Urothelium cell line (cell line): Measurements from ENCODE around the gene FBLN7.
"Not testable (repeated sequence)": the region's sequence is repeated elsewhere in the genome, so short reads cannot be mapped to it uniquely, and the experiment has no call there.

Experiments
- DNase-seq: peaks from one replicate; pipeline ENCODE4 v3.0.0; 2011; ENCODE audit warnings: low spot score, mixed read lengths
- FAIRE-seq: peaks from 2 replicates; lab custom pipeline; 2011; peaks lifted over from hg19 to GRCh38; lab: Jason Lieb, UNC

Gene FBLN7

DNA sequence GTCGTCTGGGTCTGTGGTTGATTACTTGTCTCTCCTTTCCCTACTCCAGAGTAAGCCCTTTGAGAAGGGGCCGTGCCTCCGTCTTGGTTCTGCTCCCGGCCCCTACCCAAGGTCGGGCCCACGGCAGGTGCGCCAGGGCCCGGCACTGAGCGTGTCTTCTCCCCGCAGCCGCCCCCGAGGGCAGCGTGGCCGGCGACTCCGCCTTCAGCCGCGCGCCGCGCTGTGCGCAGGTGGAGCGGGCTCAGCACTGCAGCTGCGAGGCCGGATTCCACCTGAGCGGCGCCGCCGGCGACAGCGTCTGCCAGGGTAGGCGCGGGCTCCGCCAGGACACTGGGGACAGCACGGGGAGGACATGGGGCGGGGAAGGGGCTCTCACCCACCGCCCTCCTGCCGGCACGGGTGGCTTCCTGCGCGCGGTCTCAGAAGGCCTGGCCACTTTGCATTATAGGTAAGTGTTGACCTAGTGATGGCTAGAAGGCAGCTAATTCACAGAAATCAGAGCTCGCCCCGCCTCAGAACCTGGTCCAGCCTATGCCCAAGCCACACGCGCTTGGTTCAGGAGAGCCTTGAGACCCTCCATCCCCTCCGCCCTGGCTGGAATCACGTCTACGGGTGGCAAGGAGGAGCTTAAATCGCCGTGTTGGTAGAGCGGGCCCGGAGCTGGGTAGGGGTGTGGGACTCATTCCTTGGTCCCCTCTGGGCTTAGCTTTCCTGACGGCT is 43.5 kb downstream of the FBLN7 start:
- DNase-seq: no peak
- FAIRE-seq: no peak

DNA sequence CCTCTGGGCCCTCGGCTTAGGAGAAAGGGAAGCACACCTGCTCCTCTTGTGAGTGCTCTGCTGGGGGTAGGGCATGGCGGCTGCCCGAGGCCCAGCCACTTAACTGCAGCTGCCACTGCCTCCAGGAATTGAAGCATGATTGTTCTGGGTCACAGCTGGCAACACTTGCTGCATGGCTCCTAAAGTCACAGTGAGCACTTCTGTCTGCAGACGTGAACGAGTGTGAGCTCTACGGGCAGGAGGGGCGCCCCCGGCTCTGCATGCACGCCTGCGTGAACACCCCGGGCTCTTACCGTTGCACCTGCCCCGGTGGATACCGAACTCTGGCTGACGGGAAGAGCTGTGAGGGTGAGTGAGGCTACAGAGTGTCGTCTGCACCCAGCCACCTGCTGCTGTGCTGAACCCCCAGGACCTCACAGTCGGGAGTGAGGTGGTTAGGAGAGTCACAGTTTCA is 44.4 kb downstream of the FBLN7 start:
- no peak for FAIRE-seq

DNA sequence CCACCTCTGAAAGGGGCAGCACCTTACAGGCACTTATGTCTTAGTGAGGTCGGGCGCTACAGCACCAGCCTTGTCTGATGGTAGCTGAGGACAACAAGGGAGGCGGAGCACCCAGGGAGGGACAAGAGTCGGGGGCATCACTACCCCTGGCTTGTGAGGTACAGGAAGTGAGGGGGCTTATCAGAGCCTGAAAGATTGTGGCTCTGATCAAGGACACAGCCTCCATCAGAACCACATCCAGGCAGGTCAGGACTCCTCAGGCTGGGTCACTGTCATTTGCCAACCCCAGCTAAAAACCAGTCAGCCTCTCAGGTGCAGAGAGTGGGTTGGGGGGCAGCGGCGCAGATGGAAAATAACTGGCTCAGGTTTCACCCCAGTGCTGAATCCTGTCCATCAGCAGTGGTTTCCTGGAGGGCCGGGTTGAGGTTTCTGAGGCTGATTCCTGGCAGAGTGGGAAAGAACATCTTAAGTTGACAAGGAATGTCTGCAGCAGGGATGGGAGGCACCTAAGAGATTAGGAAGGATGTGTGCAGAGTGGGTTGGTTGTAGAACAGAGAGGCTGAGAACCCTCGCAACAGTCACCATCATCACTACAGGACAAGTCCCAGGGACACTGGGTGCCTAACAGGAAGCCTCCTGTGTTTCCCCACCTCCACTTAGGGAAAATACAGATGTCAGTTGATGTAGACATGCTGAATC is 45.3 kb downstream of the FBLN7 start:
- no peak for FAIRE-seq
- no peak for DNase-seq

More for the DNA sequence above, 44.4 kb downstream of the FBLN7 start:
- no peak for DNase-seq

DNA sequence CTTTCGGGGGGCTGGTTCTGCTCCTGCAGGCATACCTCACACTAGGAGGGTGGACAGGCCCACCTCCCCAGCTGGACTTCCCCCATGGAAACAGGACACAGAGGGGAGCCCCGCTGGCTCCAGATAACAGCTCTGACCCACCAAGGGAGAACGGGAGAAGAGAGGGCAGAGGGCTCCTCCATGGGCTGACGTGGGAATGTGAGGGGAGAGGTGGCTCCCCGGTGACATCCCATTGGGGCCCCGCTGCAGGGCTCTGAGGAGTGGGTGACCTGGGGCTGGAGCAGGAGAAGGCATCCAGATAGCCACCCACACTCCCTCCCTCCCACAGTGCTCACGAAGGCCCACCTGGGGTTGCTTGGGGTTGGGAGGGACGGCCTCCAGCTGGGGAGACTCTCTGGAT is 45.9 kb downstream of the FBLN7 start:
- no peak for DNase-seq
- FAIRE-seq: no peak

DNA sequence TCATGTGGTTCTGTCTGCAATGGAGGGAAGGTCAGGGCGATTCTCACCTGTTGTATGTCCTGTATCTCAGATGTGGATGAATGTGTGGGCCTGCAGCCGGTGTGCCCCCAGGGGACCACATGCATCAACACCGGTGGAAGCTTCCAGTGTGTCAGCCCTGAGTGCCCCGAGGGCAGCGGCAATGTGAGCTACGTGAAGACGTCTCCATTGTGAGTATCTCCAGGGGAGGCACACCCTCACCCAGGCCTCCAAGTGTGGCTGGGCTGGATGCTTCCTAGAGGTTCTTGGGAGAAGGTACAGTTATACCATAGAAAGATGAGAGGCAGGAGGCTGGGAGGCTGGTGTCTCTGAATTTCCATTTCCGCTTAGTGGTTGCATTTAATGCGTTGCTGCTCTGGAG is 46.9 kb downstream of the FBLN7 start:
- peak; percentile 35 for FAIRE-seq
- no peak for DNase-seq

DNA sequence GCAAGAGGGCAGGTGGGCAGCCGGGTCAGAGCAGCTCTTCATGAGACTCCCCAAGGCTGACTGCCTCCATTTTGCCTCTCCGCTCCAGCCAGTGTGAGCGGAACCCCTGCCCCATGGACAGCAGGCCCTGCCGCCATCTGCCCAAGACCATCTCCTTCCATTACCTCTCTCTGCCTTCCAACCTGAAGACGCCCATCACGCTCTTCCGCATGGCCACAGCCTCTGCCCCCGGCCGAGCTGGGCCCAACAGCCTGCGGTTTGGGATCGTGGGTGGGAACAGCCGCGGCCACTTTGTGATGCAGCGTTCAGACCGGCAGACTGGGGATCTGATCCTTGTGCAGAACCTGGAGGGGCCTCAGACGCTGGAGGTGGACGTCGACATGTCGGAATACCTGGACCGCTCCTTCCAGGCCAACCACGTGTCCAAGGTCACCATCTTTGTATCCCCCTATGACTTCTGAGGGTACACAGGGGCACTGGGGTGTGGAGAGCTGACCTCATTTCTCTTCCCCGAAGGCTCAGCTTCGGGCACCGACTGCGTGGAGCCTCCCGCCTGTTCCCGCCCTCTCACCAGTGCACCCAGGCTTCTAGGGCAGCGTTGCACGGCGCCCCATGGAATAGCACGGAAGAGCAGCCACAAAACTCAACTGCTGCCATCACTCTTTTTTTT is 49.0 kb downstream of the FBLN7 start:
- DNase-seq (no peak), FAIRE-seq (no peak)

DNA sequence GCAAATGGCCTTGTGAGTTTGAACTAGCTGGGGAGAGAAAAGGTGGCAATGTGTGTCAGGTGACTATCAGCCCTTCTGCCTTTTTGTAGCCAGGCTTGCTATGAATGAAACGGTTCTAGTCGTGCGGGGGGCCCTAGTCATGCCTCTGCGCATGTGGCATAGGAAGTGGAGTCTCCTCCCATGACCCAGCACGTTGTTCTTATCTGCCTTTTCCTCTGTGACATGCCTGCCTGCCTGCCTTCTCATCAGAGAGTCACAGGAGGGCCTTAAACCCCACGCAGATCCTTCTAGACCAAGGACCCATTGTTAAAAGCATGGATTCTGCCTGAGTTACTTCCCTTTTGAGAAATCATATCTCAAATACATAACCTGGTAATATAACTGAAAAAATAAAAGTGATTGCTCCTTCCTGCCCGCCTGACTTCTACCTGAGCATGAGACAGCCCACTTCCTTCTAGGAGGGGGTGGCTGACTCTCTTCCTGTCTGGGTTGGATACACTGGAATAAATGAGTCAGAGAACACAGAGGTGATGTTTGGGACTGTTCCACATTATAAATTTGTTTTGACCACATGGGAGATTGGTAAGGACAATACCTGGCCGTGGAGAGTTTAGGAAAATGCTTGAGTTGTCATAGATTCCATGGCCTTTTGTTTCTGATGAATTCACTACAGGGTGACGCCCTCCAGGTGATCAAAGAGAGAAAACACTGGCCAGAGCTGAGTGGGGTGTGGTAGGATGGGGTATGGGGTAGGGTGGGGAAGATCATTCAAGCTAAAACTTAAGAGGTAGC is 49.8 kb downstream of the FBLN7 start:
- DNase-seq: peak; percentile 73
- no peak for FAIRE-seq

DNA sequence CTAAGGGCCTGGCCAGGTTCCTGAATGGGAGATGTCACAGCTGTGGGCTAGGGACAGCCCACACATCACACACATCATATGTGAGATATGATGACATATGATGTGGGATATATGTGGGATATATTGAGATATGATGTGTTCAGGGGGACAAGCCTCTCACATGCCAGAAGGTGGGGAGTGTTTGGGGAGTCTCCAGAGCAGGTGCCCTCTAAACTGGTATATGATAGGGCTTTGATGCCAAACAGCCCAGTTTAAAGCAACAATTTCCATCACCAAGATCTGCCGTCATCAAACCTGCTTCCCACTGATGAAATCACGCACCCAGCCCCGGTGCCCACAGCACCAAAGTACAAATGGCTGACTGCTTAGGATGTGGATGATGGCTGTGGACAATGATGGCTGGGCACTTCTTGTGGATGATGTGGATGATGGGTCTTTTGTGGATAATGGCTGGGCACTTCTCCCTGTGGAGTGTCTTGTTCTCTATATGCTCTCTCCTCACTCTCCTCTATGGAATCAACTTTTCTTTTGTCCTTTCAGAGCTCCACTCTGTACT is 50.9 kb downstream of the FBLN7 start:
- FAIRE-seq: no peak
- no peak for DNase-seq

DNA sequence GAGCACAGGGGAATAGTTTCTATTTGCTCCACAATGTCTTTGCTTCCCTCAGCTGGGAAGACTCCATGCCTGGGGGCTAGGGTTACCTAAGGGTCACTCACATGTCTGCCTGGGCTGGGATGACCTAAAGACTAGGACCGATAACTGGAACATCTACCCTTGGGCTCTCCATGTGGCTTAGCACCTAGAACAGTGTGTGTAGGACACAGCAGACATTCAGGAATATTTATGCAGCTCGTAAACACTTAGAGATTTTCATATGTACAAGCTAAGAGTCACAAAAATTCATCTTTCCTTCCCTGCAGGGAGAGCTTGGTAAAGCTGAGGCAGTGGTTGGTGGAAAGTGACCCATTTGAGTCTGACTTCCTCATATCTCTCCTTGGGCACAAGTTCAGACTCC is 55.8 kb downstream of the FBLN7 start:
- FAIRE-seq (no peak), DNase-seq (no peak)

DNA sequence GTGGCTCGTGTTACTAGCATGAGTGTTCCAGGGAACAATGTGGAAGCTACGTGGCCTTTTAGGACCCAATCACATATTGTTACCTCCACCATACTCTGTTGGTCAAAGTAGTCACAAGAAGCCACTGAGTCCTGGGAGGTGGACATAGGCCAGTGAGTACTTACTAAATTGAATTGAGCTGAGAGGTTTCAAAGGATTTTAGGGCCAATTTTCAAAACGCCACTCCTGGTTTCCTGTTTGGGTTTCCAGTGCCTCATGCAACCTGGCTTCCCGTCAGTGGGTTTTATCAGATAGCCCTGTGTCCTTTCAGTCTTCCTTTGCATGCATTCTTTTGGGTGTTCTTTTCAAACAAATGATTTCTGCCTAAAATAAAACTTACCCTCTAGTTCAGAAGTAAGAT is 56.3 kb downstream of the FBLN7 start:
- no peak for FAIRE-seq
- DNase-seq: no peak

DNA sequence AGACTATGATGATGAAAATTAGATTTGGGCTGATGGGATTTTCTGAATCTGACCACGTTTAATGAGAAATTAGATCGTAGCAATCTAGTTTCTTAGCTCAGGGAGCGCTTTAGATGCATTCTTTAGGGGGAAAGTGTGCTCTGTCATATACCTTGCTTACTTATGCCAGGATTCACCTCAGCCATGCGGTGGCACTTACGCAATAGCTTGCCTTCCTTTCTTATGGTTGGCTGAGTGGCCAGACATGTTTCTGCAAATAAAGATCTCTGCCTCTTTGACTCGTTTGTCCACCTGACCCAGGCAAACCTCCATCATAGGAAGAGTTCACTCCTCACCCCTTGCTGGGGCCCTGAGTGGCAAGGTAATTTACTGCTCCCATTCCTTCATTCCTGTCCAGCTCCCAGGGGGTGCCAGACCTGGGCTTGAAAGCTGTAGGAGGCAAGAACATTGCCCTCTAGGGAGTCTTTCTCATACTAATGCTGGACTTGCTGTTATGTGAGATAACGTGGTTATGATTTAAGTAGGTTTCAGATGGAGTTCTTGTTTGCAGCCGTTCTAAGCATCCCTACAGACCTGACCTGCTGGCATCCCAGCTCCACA is 57.1 kb downstream of the FBLN7 start:
- FAIRE-seq (no peak), DNase-seq (no peak)

DNA sequence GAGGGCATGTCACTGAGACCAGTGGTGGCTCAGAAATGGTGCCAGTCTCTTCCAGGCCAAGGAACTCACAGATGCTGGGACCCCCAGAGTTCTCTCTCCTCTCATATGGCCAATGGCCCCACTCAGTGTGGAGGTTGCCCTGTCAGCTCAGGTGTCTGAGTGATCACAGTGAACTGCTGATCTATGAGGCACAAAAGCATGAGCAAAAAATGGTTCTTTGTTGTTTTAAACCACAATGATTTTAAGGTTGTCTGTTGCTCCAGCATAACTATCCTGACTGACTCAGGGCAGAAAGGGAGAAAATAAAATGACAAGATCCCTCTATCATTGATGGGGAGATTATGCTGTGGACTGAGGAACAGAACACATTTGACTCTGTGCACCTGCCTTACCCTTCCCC is 57.8 kb downstream of the FBLN7 start:
- FAIRE-seq (no peak), DNase-seq (no peak)

DNA sequence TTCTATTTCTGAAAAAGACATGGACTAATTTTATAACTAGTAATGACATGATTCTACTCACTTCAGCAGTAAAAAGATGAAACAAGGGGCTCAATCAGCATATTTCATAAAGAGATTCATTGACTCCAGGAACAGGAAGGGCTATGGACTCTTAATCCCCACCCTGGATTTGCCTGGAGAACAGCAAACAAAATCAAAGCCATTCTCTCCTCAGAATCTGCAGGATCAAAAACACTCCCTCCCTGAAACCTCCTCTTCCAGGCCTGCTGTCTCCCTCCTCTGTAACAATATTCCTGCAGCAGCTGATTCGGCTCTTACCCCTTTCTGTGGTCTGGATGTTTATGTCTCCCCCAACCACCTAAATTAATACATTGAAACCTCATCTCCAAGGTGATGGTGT is 59.7 kb downstream of the FBLN7 start:
- DNase-seq (no peak), FAIRE-seq (no peak)

DNA sequence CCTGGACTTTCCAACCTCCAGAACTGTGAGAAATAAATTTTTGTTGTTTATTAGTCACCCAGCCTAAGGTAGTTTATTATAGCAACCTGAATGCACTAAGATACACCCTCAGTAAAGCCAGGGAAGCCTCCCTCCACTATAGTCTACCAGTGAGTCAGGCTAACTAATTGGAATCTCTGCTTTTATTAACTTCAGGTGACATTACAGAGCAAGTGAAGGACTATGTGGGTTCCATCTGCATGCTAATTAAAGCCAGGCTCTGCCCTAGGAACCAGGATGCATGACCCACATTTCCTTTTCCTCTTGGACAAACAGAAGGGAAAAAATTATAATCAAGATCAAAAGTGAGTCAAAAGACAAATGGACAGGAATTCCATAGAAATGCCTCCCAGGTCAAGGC is 60.6 kb downstream of the FBLN7 start:
- DNase-seq (no peak), FAIRE-seq (no peak)

DNA sequence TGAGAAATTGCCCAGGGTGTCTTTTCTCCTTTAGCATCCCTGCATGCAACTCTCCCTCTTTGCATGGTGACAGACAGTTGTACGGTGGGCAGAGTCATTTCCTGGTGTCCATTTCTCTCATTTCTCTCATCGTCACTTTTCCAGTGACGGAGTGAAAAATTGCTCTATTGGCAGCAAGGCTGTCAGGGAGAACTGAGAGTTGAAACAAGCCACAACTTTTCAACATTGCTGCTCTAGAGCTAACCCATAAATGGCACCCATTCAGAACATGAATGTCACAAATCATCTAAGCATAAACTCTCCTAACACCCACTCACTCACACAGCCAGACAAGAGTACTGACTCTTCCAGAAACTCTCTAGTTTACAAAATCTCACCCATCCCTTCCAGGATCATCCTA is 61.0 kb downstream of the FBLN7 start:
- DNase-seq: no peak
- peak; percentile 30 for FAIRE-seq

DNA sequence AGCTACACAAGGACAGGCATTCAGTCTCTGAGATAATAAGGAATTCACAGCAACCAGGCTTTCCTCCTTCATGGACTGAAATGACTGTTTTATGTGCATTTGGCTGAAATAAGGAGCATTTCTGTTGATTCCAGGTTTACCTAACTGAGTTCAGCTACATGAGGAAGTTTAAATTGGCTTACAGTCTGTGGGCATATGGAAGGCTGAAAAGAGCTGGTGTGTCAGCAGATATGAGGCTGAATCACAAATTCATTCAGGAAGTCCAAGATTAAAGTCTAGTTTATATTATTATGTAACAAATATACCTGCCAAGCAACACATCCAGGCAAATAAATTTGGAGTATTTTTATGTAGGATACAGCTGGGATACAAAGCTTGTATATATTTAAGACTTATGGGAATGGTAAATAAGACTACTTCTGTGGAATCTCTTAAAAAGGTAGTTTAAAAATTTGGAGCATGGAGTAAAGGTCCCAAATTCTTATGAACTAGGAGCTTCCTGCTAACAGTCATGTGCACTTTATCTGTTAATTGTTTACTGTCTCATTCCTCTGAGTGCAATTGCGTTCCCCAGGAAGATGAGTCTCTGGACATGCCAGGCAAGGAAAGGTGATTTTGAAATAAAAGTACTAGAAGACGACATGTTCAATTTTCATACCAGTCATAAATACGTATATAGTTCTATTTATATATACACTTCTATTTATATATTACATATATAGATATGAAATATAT is 63.7 kb downstream of the FBLN7 start:
- FAIRE-seq: no peak
- DNase-seq: no peak

DNA sequence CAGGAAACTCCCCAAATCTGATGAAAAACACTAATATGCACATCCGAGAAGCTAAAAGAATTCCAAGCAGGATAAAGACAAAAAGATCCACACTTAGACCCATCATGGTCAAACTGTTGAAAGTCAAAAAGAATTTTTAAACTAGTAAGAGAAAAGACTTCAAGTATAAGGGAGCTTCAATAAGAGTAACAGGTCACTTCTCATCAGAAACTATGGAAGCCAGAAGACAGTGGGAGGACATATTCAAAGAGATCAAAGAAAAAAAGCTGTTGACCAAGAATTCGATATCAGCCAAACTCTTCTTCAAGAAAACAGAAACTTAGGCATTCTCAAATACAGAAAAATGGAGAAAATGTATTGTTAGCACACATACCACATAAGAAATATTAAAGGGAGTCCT is 66.2 kb downstream of the FBLN7 start:
- no peak for FAIRE-seq
- no peak for DNase-seq

DNA sequence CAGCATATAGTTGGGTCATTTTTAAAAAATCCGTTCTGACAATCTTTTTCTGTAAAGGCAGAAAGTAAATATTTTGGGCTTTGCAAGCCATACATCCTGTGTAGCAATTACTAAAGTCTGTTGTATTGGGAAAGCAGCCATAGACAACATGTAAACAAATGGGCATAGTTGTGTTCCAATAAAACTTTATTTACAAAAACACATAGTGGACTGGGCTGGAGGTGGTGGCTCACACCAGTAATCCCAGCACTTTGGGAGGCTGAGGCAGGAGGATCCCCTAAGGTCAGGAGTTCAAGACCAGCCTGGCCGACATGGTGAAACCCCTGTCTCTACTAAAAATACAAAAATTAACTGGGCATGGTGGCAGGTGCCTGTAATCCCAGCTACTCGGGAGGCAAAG is 69.7 kb downstream of the FBLN7 start:
- FAIRE-seq, DNase-seq: not testable (repeated sequence)

DNA sequence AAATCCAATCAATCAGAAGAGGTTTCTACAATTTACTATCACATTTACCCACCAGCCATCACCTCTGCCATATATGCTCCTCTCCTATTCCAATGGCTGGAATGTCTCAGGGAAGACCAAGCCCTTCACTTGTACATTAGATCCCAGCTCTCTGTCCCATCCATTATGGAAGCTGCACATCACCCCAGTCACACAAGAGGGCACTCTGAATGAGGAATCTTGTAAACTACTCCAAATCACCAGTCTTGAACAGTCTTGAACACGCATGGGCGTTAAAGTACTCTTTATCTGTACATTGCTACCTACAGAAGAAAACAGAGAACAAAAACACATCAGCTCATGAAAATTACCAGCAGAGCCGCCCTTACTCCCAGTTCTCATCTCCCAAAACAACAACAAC is 78.0 kb downstream of the FBLN7 start:
- FAIRE-seq: no peak
- no peak for DNase-seq

DNA sequence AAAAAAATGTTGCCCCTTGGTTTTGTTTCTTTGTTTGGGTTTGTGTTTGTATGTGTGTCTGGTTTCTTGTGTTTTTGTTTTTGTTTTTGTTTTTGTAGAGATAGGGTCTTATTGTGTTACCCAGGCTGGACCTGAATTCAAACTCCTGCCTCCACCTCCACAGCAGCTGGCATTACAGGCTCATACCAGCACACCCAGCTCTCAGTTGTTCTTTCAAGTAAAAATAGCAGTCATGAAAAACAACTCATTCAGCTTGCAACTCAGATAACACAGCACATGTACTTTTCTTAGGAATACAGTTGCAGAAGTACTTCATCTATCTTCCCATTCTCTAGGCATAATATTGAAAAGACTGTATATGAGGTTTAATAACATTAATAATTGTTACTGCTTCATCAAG is 79.7 kb downstream of the FBLN7 start:
- DNase-seq (no peak), FAIRE-seq (no peak)
